Neural cell (in vitro differentiated cells): ENCODE results near the gene TMC1. TPM values are rescaled to one million over a fixed set of nuclear protein-coding genes. Genes with fewer than 3 reads are reported as not detected.

Experiments
- H2AFZ ChIP-seq: fragments of 200-600, 300-800 bp; sonication (generic), shearing (Covaris generic); 2 replicates; pipeline ENCODE4 v1.6.0; 2014; ENCODE audit warnings: low read depth, mild to moderate bottlenecking, antibody characterized with exemption, low read length, moderate library complexity
- H3F3A ChIP-seq: fragments of 200-600 bp; shearing (Covaris generic); 2 replicates; pipeline ENCODE4 v1.6.1; 2016; ENCODE audit warnings: mild to moderate bottlenecking, moderate library complexity, mixed read lengths, antibody characterized with exemption, low read length; ENCODE audit not compliant: insufficient read depth, poor library complexity, severe bottlenecking
- H3K27ac ChIP-seq: fragments of 200-600, 300-800 bp; sonication (generic), shearing (Covaris generic); 2 replicates; pipeline ENCODE4 v1.5.1; 2014; ENCODE audit warnings: mild to moderate bottlenecking, low read length, moderate library complexity
- H3K27me3 ChIP-seq: fragments of 300-800, 200-600 bp; sonication (generic), shearing (Covaris generic); 2 replicates; pipeline ENCODE4 v1.6.0; 2014; ENCODE audit warnings: mild to moderate bottlenecking, low read depth, low read length, moderate library complexity; ENCODE audit not compliant: insufficient read depth
- H3K36me3 ChIP-seq: fragments of 300-800, 200-600 bp; sonication (generic), shearing (Covaris generic); 2 replicates; pipeline ENCODE4 v1.5.1; 2014; ENCODE audit warnings: mild to moderate bottlenecking, antibody characterized with exemption, low read length, moderate library complexity; ENCODE audit not compliant: insufficient read depth
- H3K4me2 ChIP-seq: fragments of 300-800, 200-600 bp; sonication (generic), shearing (Covaris generic); 2 replicates; pipeline ENCODE4 v1.6.0; 2014; ENCODE audit warnings: mild to moderate bottlenecking, low read length
- H3K4me3 ChIP-seq: fragments of 300-800, 200-600 bp; sonication (generic), shearing (Covaris generic); 2 replicates; pipeline ENCODE4 v1.5.1; 2014; ENCODE audit warnings: mild to moderate bottlenecking, low read length, moderate library complexity
- H3K79me2 ChIP-seq: fragments of 200-600 bp; shearing (Covaris generic); replicated peaks from 2 replicates; pipeline ENCODE4 v1.6.0; 2014; ENCODE audit warnings: mild to moderate bottlenecking, low read length, moderate library complexity; ENCODE audit not compliant: insufficient read depth
- H3K9ac ChIP-seq: fragments of 300-800, 200-600 bp; sonication (generic), shearing (Covaris generic); 2 replicates; pipeline ENCODE4 v1.6.1; 2016; ENCODE audit warnings: mild to moderate bottlenecking, low read length, mixed read lengths
- H3K9me2 ChIP-seq: fragments of 200-600 bp; shearing (Covaris generic); 2 replicates; pipeline ENCODE4 v1.6.1; 2016; ENCODE audit warnings: mild to moderate bottlenecking, low read length, mixed read lengths; ENCODE audit not compliant: insufficient read depth
- H3K9me3 ChIP-seq: fragments of 200-600, 300-800 bp; sonication (generic), shearing (Covaris generic); 2 replicates; pipeline ENCODE4 v1.6.1; 2016; ENCODE audit warnings: mild to moderate bottlenecking, mixed run types, low read length, moderate library complexity, mixed read lengths
- H4K20me1 ChIP-seq: fragments of 200-600 bp; shearing (Covaris generic); 2 replicates; pipeline ENCODE4 v1.6.1; 2016; ENCODE audit warnings: mild to moderate bottlenecking, mixed run types; ENCODE audit not compliant: insufficient read depth
- CTCF ChIP-seq: fragments of 450-650 bp; IDR thresholded peaks from 2 replicates; pipeline ENCODE4 v1.5.1; 2014; ENCODE audit warnings: antibody characterized with exemption, mild to moderate bottlenecking, moderate library complexity; ENCODE audit not compliant: poor library complexity, severe bottlenecking
- EP300 ChIP-seq: fragments of 450-650 bp; conservative IDR thresholded peaks from 2 replicates; pipeline ENCODE4 v1.6.1; 2014; ENCODE audit warnings: antibody characterized with exemption, mild to moderate bottlenecking, moderate library complexity; ENCODE audit not compliant: poor library complexity, severe bottlenecking
- EZH2 ChIP-seq: fragments of 200-600, 300-800 bp; shearing (Covaris generic), sonication (generic); IDR thresholded peaks from 2 replicates; pipeline ENCODE4 v1.6.1; 2014; ENCODE audit warnings: antibody characterized with exemption, low read length, borderline replicate concordance, mild to moderate bottlenecking; ENCODE audit not compliant: insufficient read depth, poor library complexity, severe bottlenecking
- MXI1 ChIP-seq: fragments of 450-650 bp; conservative IDR thresholded peaks from 2 replicates; pipeline ENCODE4 v1.6.1; 2014; ENCODE audit warnings: antibody characterized with exemption, mild to moderate bottlenecking; ENCODE audit not compliant: poor library complexity, severe bottlenecking
- POLR2AphosphoS5 ChIP-seq: IDR thresholded peaks from 2 replicates; pipeline ENCODE4 v1.6.1; 2012
- RAD21 ChIP-seq: fragments of 450-650 bp; conservative IDR thresholded peaks from 2 replicates; pipeline ENCODE4 v1.6.1; 2014; ENCODE audit warnings: antibody characterized with exemption, mild to moderate bottlenecking, moderate library complexity
- REST ChIP-seq: IDR thresholded peaks from 2 replicates; pipeline ENCODE4 v1.6.1; 2012; ENCODE audit warnings: borderline replicate concordance
- SMC3 ChIP-seq: fragments of 450-650 bp; conservative IDR thresholded peaks from 2 replicates; pipeline ENCODE4 v1.6.1; 2014; ENCODE audit warnings: antibody characterized with exemption, mild to moderate bottlenecking, moderate library complexity; ENCODE audit not compliant: poor library complexity
- TAF1 ChIP-seq: IDR thresholded peaks from 2 replicates; pipeline ENCODE4 v1.6.1; 2012; ENCODE audit warnings: low read depth
- polyA plus RNA-seq: library from polyadenylated mRNA; depleted of rRNA; stranded (reverse); fragments of >200 nt; gene quantifications from 2 replicates; pipeline ENCODE4 v1.2.3, GENCODE V29; 2014

TMC1 gene
- polyA plus RNA-seq, 1 donor from 2014 or later, result not detected

- H3K4me3 ChIP-seq, result no peak overlapping the region
- H3K9me3 ChIP-seq, result no peaks in the 10 kb centered on the region
- H2AFZ ChIP-seq, result no peak overlapping the region
- no peaks in the 10 kb centered on the region for H3K27me3 ChIP-seq
- H3K9me2 ChIP-seq, result no peaks in the 10 kb centered on the region
- no peak overlapping the region for H3K9ac ChIP-seq
- no peaks in the 10 kb centered on the region for H4K20me1 ChIP-seq
- no peak overlapping the region for H3K4me2 ChIP-seq
- no peaks in the 10 kb centered on the region for H3F3A ChIP-seq
- no peak overlapping the region for H3K27ac ChIP-seq
- H3K79me2 ChIP-seq, result no peaks in the 10 kb centered on the region
- TF ChIP-seq POLR2AphosphoS5 (no peak), SMC3 (no peak), RAD21 (no peak), MXI1 (no peak), REST (no peak), CTCF (no peak), TAF1 (no peak), EP300 (no peak), EZH2 (no peak)
- H3K36me3 ChIP-seq, result no peaks in the 10 kb centered on the region
These were observed 46.7 kb upstream of the TMC1 start for GRCh38 chr9:72474676-72475075.

GRCh38 chr9:72476100-72476499 lies 45.3 kb upstream of the TMC1 start:
- no peak for TF ChIP-seq EP300
- no peak for TF ChIP-seq CTCF
- TF ChIP-seq MXI1, result no peak
- TF ChIP-seq SMC3, result no peak
- TF ChIP-seq POLR2AphosphoS5, result no peak
- TF ChIP-seq EZH2, result no peak
- TF ChIP-seq TAF1, result no peak
- TF ChIP-seq REST, result no peak
- no peak for TF ChIP-seq RAD21
- H3K9me2 ChIP-seq, result no peaks in the 10 kb centered on the region
- no peak overlapping the region for H3K9ac ChIP-seq
- H3K27ac ChIP-seq, result no peak overlapping the region
- H3K4me2 ChIP-seq, result no peak overlapping the region
- no peak overlapping the region for H3K4me3 ChIP-seq
- no peaks in the 10 kb centered on the region for H3F3A ChIP-seq
- H4K20me1 ChIP-seq, result no peaks in the 10 kb centered on the region
- no peaks in the 10 kb centered on the region for H3K9me3 ChIP-seq
- no peak overlapping the region for H2AFZ ChIP-seq
- H3K36me3 ChIP-seq, result no peaks in the 10 kb centered on the region
- no peaks in the 10 kb centered on the region for H3K27me3 ChIP-seq
- no peaks in the 10 kb centered on the region for H3K79me2 ChIP-seq
